T-helper 17 cell (primary cell): ENCODE measurements around the gene CETP. TPM values are rescaled to one million over a fixed set of nuclear protein-coding genes. Genes with fewer than 3 reads are reported as not detected.

Experiments used
- ATAC-seq: fragments of 150-1000 bp; cut with Tn5 transposase; 2 replicates; pipeline ENCODE4 v1.10.0; 2021; ENCODE audit warnings: mild to moderate bottlenecking, moderate library complexity
- DNase-seq, 3 donors: peaks; one replicate each; pipeline versions ENCODE4 v3.0.0 to v3.0.0-alpha.2; 2020 to 2021
- H3K9me3 ChIP-seq: one replicate; pipeline ENCODE4 v1.7.0; 2013; ENCODE audit warnings: low read length, mild to moderate bottlenecking; ENCODE audit not compliant: control insufficient read depth, poor library complexity, severe bottlenecking
- H3K27ac Mint-ChIP-seq: one replicate; pipeline ENCODE4 v1.8.0; 2022; ENCODE audit warnings: mild to moderate bottlenecking, moderate library complexity, mixed read lengths
- H3K27me3 Mint-ChIP-seq: one replicate; pipeline ENCODE4 v1.8.0; 2022; ENCODE audit warnings: mixed read lengths
- H3K36me3 Mint-ChIP-seq: one replicate; pipeline ENCODE4 v1.8.0; 2022; ENCODE audit warnings: low read depth, mixed read lengths
- H3K4me1 Mint-ChIP-seq: one replicate; pipeline ENCODE4 v1.8.0; 2022; ENCODE audit warnings: mild to moderate bottlenecking, mixed read lengths
- H3K4me3 Mint-ChIP-seq: one replicate; pipeline ENCODE4 v1.8.0; 2022; ENCODE audit warnings: mild to moderate bottlenecking, moderate library complexity, mixed read lengths
- total RNA-seq, 4 donors: library from RNA in 2 of 4; stranded (reverse) in 2 of 4; gene quantifications; one replicate each; pipeline ENCODE4 v1.2.3 and lab custom pipeline; 2022 to 2026

The CETP gene, protein sequence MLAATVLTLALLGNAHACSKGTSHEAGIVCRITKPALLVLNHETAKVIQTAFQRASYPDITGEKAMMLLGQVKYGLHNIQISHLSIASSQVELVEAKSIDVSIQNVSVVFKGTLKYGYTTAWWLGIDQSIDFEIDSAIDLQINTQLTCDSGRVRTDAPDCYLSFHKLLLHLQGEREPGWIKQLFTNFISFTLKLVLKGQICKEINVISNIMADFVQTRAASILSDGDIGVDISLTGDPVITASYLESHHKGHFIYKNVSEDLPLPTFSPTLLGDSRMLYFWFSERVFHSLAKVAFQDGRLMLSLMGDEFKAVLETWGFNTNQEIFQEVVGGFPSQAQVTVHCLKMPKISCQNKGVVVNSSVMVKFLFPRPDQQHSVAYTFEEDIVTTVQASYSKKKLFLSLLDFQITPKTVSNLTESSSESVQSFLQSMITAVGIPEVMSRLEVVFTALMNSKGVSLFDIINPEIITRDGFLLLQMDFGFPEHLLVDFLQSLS
- total RNA-seq, result 1 to 10 TPM in 1 of 2 donors, not detected in 1; 2.3 TPM
- 0.23 to 0.30 reads per million in 2 donors for total RNA-seq (lab: John Stamatoyannopoulos, UW)

GRCh38 chr16:56961851-56962281, at the start of gene CETP:
CETP (plus strand) TSS chr16:56961950; CDS start chr16:56961980, 30 bp downstream.
- ATAC-seq (no peak), DNase-seq (no peak)
- H3K9me3 ChIP-seq, result no peaks in the 10 kb centered on the region
- Mint-ChIP-seq H3K4me3 (no peak within 1 kb of the TSS), H3K27ac (no peak within 1 kb of the TSS), H3K27me3 (no peaks in the 10 kb centered on the region), H3K4me1 (peaks cover 20% of the 10 kb centered on the region), H3K36me3 (no peaks in the 10 kb centered on the region)

DNA sequence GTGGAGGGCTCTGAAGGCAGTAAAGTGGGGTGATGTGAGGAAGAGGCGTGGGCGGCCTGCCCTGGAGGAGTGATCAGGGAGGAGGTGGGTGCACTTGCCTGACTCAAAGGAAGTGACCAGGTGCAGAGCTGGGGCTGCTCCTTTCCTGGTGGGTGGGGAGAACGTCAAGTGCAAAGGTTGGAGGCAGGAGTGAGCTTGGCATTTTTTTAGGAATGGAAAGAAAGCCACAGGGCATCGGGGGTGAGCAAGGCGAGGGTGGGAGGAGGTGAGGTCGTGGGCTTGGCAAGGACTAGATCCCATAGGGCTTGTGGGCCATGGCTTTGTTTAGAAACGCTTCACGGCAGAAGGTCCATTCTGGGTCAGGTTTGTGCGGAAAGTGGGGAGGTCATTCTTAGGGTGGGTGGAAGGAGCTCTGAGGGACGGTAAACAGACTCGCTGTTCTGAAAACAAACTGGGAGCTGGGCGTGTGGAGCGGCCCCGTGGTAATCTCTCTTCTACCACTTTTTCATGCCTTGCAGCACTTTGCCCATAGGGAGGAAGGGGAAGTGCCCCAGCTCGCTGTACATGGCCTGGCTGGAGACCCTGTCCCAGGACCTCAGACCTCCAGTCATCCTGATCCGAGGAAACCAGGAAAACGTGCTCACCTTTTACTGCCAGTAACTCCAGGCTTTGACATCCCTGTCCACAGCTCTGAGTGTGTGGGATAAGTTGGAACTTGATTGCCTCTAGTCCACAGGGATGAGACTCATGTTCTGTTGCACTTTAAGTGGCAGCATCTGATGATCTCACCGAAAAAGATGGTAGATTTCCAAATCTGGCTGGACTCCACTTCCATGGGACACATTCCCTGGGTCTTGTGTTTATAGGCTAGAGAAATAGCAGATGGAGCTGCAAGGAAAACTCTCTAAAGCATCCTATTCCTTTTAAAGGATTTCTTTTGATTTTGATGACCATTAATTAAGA, 48.7 kb upstream of the CETP start:
- H3K27ac Mint-ChIP-seq, result no peak overlapping the region
- ATAC-seq, result no peak
- peaks cover 15% of the 10 kb centered on the region for H3K4me1 Mint-ChIP-seq
- H3K4me3 Mint-ChIP-seq, result no peak overlapping the region
- H3K9me3 ChIP-seq, result no peaks in the 10 kb centered on the region
- peaks cover 12% of the 10 kb centered on the region for H3K27me3 Mint-ChIP-seq
- no peak for DNase-seq
- H3K36me3 Mint-ChIP-seq, result peaks cover 3% of the 10 kb centered on the region

GRCh38 chr16:56914896-56915295, 46.9 kb upstream of the CETP start:
- Mint-ChIP-seq H3K36me3 (peaks cover 3% of the 10 kb centered on the region), H3K4me1 (peaks cover 15% of the 10 kb centered on the region), H3K4me3 (no peak overlapping the region), H3K27me3 (peaks cover 15% of the 10 kb centered on the region), H3K27ac (no peak overlapping the region)
- DNase-seq, result no peak
- ATAC-seq, result no peak
- H3K9me3 ChIP-seq, result no peaks in the 10 kb centered on the region

GRCh38 chr16:56915336-56916119, 46.2 kb upstream of the CETP start:
- no peaks in the 10 kb centered on the region for H3K9me3 ChIP-seq
- Mint-ChIP-seq H3K27me3 (peaks cover 21% of the 10 kb centered on the region), H3K4me1 (peaks cover 17% of the 10 kb centered on the region), H3K4me3 (no peak overlapping the region), H3K27ac (no peak overlapping the region), H3K36me3 (peaks cover 3% of the 10 kb centered on the region)
- ATAC-seq (no peak), DNase-seq (no peak)

DNA sequence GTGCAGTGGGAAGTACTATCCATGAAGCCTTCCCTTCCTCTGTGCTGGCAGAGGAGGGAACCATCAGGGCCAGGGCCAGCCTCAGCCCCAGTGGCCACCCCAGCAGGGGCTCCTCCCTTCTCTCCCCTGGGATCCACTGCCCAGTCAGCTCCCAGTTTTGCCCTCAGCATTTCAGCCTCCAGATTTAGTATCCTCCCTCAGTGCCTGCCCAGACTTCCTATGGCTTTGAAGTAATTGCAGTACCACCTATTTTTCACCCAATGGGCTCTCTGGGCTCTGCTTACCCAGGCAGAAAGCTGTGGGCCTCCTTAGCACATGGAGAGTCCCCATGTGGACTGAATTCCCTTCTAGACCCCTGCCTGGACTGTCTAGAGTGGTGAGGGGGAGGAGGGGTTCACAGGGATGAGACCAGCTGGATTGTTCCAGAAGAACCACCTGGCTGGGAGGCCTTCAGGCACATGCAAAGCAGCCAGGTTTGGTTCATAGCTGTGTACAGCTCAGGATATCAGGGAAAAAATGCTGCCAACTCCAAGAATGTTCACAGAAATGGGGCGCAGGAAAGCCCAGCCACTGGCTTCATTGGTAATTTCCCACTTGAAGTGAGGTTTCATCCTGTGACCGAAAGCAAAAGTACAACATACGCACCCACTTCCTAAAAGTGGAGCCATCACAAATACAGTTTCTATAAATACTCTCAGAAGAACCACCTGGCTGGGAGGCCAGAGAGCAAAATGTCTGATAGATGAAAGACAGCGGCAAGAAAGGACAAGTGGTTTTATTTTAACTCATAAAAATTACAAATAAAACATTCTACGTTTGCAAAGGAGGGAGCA, 45.0 kb upstream of the CETP start:
- H3K27ac Mint-ChIP-seq, result peak overlapping the region; percentile 93
- H3K36me3 Mint-ChIP-seq, result peaks cover 3% of the 10 kb centered on the region
- no peak for DNase-seq
- peaks cover 21% of the 10 kb centered on the region for H3K27me3 Mint-ChIP-seq
- peaks cover 18% of the 10 kb centered on the region for H3K4me1 Mint-ChIP-seq
- peak overlapping the region; percentile 73 for H3K4me3 Mint-ChIP-seq
- peak; percentile 83 for ATAC-seq
- H3K9me3 ChIP-seq, result no peaks in the 10 kb centered on the region

GRCh38 chr16:56918467-56919012, 43.2 kb upstream of the CETP start:
- H3K9me3 ChIP-seq, result no peaks in the 10 kb centered on the region
- Mint-ChIP-seq H3K27ac (no peak overlapping the region), H3K27me3 (peaks cover 9% of the 10 kb centered on the region), H3K36me3 (peaks cover 3% of the 10 kb centered on the region), H3K4me3 (peak overlapping the region; percentile 1), H3K4me1 (peaks cover 15% of the 10 kb centered on the region)
- ATAC-seq, result no peak
- no peak for DNase-seq

GRCh38 chr16:56919099-56919800, 42.5 kb upstream of the CETP start:
- H3K4me3 Mint-ChIP-seq, result no peak overlapping the region
- H3K36me3 Mint-ChIP-seq, result peaks cover 3% of the 10 kb centered on the region
- ATAC-seq, result no peak
- H3K9me3 ChIP-seq, result no peaks in the 10 kb centered on the region
- DNase-seq, result no peak
- peaks cover 9% of the 10 kb centered on the region for H3K27me3 Mint-ChIP-seq
- peaks cover 15% of the 10 kb centered on the region for H3K4me1 Mint-ChIP-seq
- H3K27ac Mint-ChIP-seq, result no peak overlapping the region

DNA sequence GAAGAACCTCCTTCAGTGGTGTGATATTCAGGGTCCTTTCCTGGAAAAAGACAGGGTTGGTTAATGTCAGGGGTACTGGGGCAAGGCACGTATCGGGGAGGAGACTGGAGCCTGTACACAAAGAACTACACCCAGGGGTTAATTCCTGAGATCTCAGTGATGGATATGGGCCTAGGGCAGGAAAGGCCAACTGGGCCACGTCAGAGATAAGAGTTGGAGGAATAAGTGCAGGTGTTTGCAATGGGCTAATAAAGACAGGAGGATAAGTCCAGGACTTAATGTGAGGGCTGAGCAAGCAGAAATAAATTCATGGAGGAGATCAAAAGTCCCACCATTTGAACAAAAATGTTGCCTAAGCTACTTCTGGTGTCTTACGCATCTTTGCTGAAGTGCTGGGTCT, 40.2 kb upstream of the CETP start:
- H3K9me3 ChIP-seq, result no peaks in the 10 kb centered on the region
- no peak overlapping the region for H3K27ac Mint-ChIP-seq
- ATAC-seq (no peak), DNase-seq (no peak)
- H3K27me3 Mint-ChIP-seq, result peaks cover 9% of the 10 kb centered on the region
- no peak overlapping the region for H3K4me3 Mint-ChIP-seq
- H3K4me1 Mint-ChIP-seq, result peaks cover 13% of the 10 kb centered on the region
- H3K36me3 Mint-ChIP-seq, result peaks cover 3% of the 10 kb centered on the region

DNA sequence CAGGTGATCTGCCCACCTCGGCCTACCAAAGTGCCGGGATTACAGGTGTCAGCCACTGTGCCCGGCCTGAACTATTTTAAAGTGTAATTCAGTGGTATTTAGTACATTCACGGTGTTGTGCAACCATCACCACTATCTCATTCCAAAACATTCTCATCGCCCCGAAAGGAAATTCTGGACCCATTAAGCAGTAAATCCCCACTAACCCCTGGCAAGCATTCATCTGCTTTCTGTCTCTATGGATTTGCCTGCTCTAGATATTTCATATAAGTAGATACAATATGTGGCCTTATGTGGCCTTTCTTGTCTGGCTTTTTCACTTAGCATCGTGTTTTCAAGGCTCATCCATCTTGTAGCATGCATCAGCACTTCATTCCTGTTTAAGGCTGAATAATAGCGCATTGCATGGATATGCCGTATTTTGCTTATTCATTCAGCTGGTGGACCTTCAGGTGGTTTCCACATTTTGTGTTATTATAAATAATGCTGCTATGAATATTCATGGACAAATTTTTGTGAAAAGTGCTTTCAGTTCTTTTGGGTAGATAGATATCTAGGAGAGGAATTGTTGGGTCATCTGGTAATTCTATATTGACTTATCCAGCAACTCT, 38.2 kb upstream of the CETP start:
- peaks cover 9% of the 10 kb centered on the region for H3K27me3 Mint-ChIP-seq
- no peak overlapping the region for H3K4me3 Mint-ChIP-seq
- ATAC-seq (no peak), DNase-seq (no peak)
- no peak overlapping the region for H3K27ac Mint-ChIP-seq
- peaks cover 3% of the 10 kb centered on the region for H3K4me1 Mint-ChIP-seq
- no peaks in the 10 kb centered on the region for H3K9me3 ChIP-seq
- H3K36me3 Mint-ChIP-seq, result no peaks in the 10 kb centered on the region

DNA sequence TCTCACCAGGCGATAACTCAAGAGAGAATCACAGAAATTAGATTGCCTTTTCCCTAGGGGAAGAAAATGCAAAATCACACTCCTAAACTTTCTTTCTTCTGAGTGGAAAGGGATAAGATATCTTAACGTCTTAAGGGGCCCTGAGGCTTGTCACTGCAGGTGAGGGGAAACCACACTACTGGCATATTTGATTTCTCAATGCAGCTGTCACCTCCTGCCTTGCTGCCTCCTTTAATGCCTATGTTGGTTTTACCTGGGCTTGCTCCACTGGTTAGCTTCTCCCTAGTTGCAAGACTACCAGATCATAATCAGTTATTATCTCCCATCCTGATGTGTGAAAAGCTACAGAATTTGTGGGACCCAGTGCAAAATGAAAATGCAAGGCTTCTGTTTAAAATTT, 34.3 kb upstream of the CETP start:
- ATAC-seq (no peak), DNase-seq (no peak)
- Mint-ChIP-seq H3K27me3 (no peaks in the 10 kb centered on the region), H3K36me3 (peaks cover 1% of the 10 kb centered on the region), H3K4me1 (no peaks in the 10 kb centered on the region), H3K27ac (no peak overlapping the region), H3K4me3 (no peak overlapping the region)
- H3K9me3 ChIP-seq, result no peaks in the 10 kb centered on the region

GRCh38 chr16:56929639-56930038, 32.1 kb upstream of the CETP start:
- ATAC-seq, result no peak
- no peaks in the 10 kb centered on the region for H3K9me3 ChIP-seq
- DNase-seq, result no peak
- Mint-ChIP-seq H3K27me3 (no peaks in the 10 kb centered on the region), H3K36me3 (peaks cover 2% of the 10 kb centered on the region), H3K4me1 (peaks cover 11% of the 10 kb centered on the region), H3K4me3 (peak overlapping the region; percentile 33), H3K27ac (no peak overlapping the region)
